Epidermal melanocyte (primary cell): ENCODE results near the gene LORICRIN.

Experiments
- DNase-seq: peaks from one replicate; pipeline ENCODE4 v3.0.0; 2011; ENCODE audit warnings: low spot score; ENCODE audit not compliant: insufficient read length

Gene LORICRIN

DNA sequence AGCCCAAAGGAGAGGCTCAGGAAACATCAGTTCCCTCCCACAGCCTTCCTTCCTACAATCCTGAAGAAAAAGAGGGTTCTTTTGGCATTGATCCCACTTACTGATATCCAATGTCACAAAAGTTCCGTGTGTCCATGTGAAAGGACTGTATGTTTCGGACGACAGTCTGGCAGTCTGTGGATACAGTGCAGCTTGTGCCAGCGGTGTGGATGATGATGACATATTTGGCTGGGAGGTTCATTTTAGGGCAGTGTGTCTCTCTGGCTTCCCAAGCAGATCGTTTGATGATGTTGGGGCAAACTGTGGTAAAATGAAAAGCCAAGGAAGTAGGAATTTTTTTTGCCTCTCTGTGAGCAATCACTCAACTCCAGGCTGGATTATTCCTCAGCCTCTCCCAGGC is 42.8 kb downstream of the LORICRIN start:
- DNase-seq: no peak

DNA sequence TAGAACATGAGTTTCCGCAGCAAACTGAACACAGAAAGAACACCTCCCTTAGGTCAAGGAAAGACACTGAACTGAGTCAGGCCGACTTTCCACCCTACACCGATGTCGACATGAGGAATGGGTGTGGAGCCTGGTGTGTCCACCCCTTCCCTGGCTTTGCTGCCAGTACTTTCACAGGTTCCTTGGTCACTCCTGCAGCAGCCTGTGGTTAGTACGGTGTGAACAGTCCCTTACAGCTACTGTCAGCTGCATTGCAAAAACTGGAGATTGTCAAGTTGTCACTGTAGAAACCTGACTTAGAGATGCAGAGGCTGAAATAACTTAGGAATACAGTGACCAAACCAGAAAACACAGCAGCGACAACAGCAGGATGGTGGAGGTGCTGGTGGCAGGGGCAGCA is 46.2 kb downstream of the LORICRIN start:
- no peak for DNase-seq

DNA sequence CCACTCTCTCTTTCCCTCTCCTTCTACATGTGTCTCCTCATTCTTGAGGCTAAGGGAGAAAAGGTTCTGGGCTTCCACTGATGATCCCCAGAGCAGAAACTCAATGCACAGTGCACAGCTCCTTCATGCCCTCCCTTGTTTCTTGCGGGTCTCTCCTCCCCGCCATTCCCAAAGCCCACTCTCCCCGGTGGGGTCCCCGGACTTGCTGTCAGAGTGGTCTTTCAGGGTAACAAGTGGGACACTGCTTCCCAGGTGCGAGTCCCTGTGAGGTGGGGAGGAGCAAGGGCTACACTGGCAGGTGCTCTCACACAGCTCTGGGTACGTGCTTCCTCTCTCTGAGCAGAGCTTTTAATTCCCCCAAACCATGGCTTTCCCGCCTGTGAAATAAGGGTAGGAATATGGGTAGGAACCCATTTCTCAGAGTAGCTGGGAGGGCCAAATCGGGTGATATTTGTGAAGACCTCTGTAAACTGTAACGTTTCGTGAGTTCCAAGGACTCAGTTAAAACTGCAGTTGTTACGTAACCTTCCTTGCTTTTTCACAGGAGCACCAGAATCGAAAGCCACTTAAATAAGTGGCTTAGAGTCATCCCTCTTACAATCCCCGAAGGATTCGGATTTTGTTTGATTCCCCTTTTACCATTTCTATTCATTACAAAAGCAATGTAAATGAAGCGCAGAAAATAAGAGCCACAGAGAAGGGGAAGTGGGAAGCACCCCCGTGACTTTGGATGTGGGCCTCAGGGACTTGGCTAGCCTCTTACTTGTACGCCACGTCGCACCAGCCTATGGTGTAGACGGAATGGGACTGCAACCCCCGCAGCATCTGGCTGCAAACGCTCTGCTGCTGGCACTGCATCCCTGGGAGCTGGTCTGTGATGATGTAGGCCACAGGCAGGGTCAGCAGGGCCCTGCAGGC is 47.1 kb downstream of the LORICRIN start:
- DNase-seq: no peak

DNA sequence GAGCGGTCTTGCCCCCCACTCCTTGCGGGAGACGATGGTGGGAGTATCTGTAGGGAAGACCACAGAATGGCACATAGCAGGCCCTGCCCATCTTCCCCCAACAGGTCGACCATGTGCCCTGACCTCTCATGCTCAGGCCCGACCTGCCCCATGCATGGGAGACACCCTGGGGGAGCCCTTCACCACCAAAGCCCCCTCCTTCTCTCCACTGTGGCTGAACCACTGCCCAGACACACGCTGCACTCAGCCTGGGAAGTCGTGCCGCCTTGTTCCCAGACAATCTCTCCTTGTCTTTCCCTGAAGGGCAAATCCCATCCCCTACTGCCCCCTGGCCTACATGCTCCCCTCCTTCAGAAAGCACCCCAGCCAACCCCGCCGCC is 47.7 kb downstream of the LORICRIN start:
- no peak for DNase-seq

DNA sequence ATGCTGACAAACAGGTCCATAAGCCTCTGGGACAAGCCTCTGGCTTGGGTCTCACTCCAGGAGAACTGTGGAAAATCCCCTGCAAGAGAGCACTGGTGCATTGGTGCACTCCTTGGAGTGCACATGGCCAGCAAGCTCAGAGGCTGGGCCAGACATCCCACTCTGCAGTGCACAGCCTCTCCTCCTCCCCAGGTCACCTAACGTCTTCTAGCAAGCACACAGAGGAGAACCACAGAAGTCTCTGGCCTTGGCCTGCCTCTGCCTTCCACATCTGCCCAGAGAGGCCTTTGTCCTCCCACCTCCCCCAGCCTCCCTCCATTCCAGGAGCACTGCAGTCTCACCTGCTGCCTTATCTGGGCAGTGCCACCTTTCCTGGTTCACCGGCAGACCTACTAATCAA is 49.1 kb downstream of the LORICRIN start:
- no peak for DNase-seq

DNA sequence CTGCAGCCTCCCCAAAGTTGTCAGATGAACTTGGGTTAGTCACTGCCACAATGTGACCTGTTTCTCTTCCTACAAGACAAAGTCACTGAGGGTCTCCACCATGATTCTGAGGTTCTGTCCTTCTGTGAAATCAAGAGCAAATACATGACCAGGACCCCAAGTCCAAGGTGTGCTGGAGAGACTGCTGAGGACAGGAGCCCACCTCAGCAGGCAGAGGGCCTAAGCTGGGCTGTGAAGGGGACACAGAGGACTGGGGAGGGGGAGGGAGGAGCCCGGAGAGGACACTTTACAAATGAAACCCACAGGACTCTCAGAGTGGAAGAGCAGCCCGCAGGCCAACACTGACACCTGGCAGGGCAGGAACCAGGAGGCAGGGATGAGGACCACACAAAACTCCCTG is 50.0 kb downstream of the LORICRIN start:
- no peak for DNase-seq

DNA sequence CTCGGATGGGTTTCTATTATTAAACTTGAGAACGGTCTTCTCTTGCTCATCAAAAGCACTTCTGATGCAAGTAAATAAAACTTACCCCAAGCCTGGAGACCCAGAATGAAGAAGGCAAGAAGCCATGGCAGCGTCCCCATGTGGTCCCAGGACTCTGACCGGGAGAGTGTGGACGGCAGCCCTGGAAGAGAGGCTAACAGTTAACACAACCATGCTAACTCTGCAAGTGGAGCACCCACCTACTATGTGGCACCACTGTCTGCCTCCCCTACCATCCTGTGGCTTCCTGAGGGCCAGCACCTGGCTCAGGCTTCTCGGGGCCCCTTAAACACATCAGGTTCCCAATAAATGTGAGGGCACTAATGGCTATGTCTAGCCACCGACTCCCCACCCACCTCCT is 51.0 kb downstream of the LORICRIN start:
- DNase-seq: no peak
